A549 (cell line): ENCODE results near the gene NEUROG1.

Experiments
- CEBPB ChIP-seq, 2 experiments: fragments of >200 bp in 1 of 2; sonication (Bioruptor Twin) in 1 of 2; formaldehyde crosslinking in 1 of 2; IDR thresholded peaks; 2 replicates each; pipeline ENCODE4 v1.6.1; 2012 to 2016
- CTCF ChIP-seq: fragments of >200 bp; sonication (Bioruptor Twin); formaldehyde crosslinking; IDR thresholded peaks from 3 replicates; pipeline ENCODE4 v1.5.1; 2016
- E2F6 ChIP-seq: IDR thresholded peaks from 2 replicates; pipeline ENCODE4 v1.6.1; 2012; ENCODE audit warnings: low read depth, borderline replicate concordance
- EP300 ChIP-seq, 2 experiments: fragments of >200 bp; sonication (Bioruptor Twin); formaldehyde crosslinking; IDR thresholded peaks; 2 replicates in 1 of 2; 3 replicates in 1 of 2; pipeline ENCODE4 v1.6.1; 2016 to 2017
- MYC ChIP-seq: IDR thresholded peaks from 2 replicates; pipeline ENCODE4 v1.6.1; 2012; ENCODE audit warnings: mild to moderate bottlenecking, inconsistent platforms, low read length, improper control_type of control experiment, borderline replicate concordance
- REST ChIP-seq: fragments of 200-600 bp; sonication (generic); IDR thresholded peaks from 2 replicates; pipeline ENCODE4 v1.6.1; 2016; ENCODE audit warnings: antibody characterized with exemption, mild to moderate bottlenecking, moderate library complexity
- RNF2 ChIP-seq: fragments of 200-600 bp; sonication (generic); IDR thresholded peaks from 2 replicates; pipeline ENCODE4 v1.6.1; 2016; ENCODE audit warnings: low read depth, mild to moderate bottlenecking, antibody characterized with exemption, moderate library complexity, borderline replicate concordance
- ZFP36 ChIP-seq: fragments of 450-650 bp; IDR thresholded peaks from 2 replicates; pipeline ENCODE4 v1.6.1; 2014; ENCODE audit warnings: borderline replicate concordance; ENCODE audit not compliant: partially characterized antibody

GRCh38 chr5:135484674-135485086 is 51.1 kb downstream of the NEUROG1 start:
- TF ChIP-seq CTCF (no peak), CEBPB (IDR thresholded peaks at IDR 0.05) (no peak), EP300 (IDR thresholded peaks at IDR 0.05) (no peak), MYC (no peak), REST (no peak), E2F6 (no peak), ZFP36 (no peak), RNF2 (no peak)
